NT2/D1 (cell line): ENCODE measurements around the gene CLEC3B.

Source experiments
- DNase-seq: peaks from one replicate; pipeline ENCODE4 v3.0.0-alpha.2; 2011; ENCODE audit warnings: low read depth, low spot score
- H3K27me3 ChIP-seq: 2 replicates; pipeline ENCODE4 v1.6.0; 2011; ENCODE audit warnings: mild to moderate bottlenecking; ENCODE audit not compliant: insufficient read length, insufficient read depth
- H3K36me3 ChIP-seq: 2 replicates; pipeline ENCODE4 v1.6.1; 2011; ENCODE audit warnings: mild to moderate bottlenecking, low read length, mixed read lengths; ENCODE audit not compliant: insufficient read depth, insufficient read length
- H3K4me1 ChIP-seq: 2 replicates; pipeline ENCODE4 v1.5.1; 2011; ENCODE audit not compliant: insufficient read depth, insufficient read length
- H3K4me3 ChIP-seq: 2 replicates; pipeline ENCODE4 v1.5.1; 2011; ENCODE audit warnings: low read depth; ENCODE audit not compliant: insufficient read length
- H3K9ac ChIP-seq: 2 replicates; pipeline ENCODE4 v1.6.0; 2011; ENCODE audit warnings: low read depth; ENCODE audit not compliant: insufficient read length
- H3K9me3 ChIP-seq: 2 replicates; pipeline ENCODE4 v1.5.1; 2011; ENCODE audit warnings: mild to moderate bottlenecking, low read length; ENCODE audit not compliant: insufficient read depth
- SUZ12 ChIP-seq: IDR thresholded peaks from 2 replicates; pipeline ENCODE4 v1.6.1; 2011; ENCODE audit not compliant: insufficient read length, insufficient read depth; ENCODE audit errors: extremely low read depth
- YY1 ChIP-seq: IDR thresholded peaks from 2 replicates; pipeline ENCODE4 v1.6.1; 2011; ENCODE audit not compliant: insufficient read length, insufficient read depth
- ZNF274 ChIP-seq: IDR thresholded peaks from 2 replicates; pipeline ENCODE4 v1.6.1; 2011; ENCODE audit warnings: mild to moderate bottlenecking, low read depth, low read length

CLEC3B gene

GRCh38 chr3:45003859-45004258, 22.2 kb upstream of the CLEC3B start:
- no peak overlapping the region for H3K4me3 ChIP-seq
- H3K36me3 ChIP-seq: peaks cover 86% of the 10 kb centered on the region
- no peak for DNase-seq
- no peak for TF ChIP-seq SUZ12
- TF ChIP-seq YY1: no peak
- TF ChIP-seq ZNF274: no peak
- H3K9me3 ChIP-seq: peaks cover 26% of the 10 kb centered on the region
- H3K27me3 ChIP-seq: no peaks in the 10 kb centered on the region
- no peaks in the 10 kb centered on the region for H3K4me1 ChIP-seq
- no peak overlapping the region for H3K9ac ChIP-seq

GRCh38 chr3:45007091-45007490, 19.0 kb upstream of the CLEC3B start:
- no peaks in the 10 kb centered on the region for H3K27me3 ChIP-seq
- peaks cover 75% of the 10 kb centered on the region for H3K36me3 ChIP-seq
- TF ChIP-seq ZNF274 (no peak), YY1 (no peak), SUZ12 (no peak)
- no peak overlapping the region for H3K9ac ChIP-seq
- H3K4me1 ChIP-seq: no peaks in the 10 kb centered on the region
- DNase-seq: no peak
- no peak overlapping the region for H3K4me3 ChIP-seq
- H3K9me3 ChIP-seq: peaks cover 26% of the 10 kb centered on the region

- TF ChIP-seq SUZ12: no peak
- TF ChIP-seq YY1: no peak
- TF ChIP-seq ZNF274: no peak
- Histone ChIP-seq H3K9me3 (peaks cover 21% of the 10 kb centered on the region), H3K36me3 (peaks cover 75% of the 10 kb centered on the region), H3K4me3 (no peak overlapping the region), H3K27me3 (no peaks in the 10 kb centered on the region), H3K9ac (no peak overlapping the region), H3K4me1 (no peaks in the 10 kb centered on the region)
- DNase-seq: no peak
Observed at GRCh38 chr3:45008117-45008516, 18.0 kb upstream of the CLEC3B start.

GRCh38 chr3:45009868-45010267, 16.2 kb upstream of the CLEC3B start:
- Histone ChIP-seq H3K4me3 (no peak overlapping the region), H3K36me3 (peaks cover 80% of the 10 kb centered on the region), H3K27me3 (no peaks in the 10 kb centered on the region), H3K9me3 (peaks cover 3% of the 10 kb centered on the region), H3K4me1 (no peaks in the 10 kb centered on the region), H3K9ac (no peak overlapping the region)
- TF ChIP-seq ZNF274: no peak
- TF ChIP-seq SUZ12: no peak
- no peak for TF ChIP-seq YY1
- DNase-seq: no peak

GRCh38 chr3:45010811-45011333, 15.2 kb upstream of the CLEC3B start:
- Histone ChIP-seq H3K9me3 (no peaks in the 10 kb centered on the region), H3K9ac (no peak overlapping the region), H3K4me3 (no peak overlapping the region), H3K4me1 (peaks cover 6% of the 10 kb centered on the region), H3K27me3 (no peaks in the 10 kb centered on the region), H3K36me3 (peaks cover 80% of the 10 kb centered on the region)
- no peak for DNase-seq
- no peak for TF ChIP-seq YY1
- TF ChIP-seq SUZ12: no peak

- no peak overlapping the region for H3K9ac ChIP-seq
- no peaks in the 10 kb centered on the region for H3K9me3 ChIP-seq
- peaks cover 14% of the 10 kb centered on the region for H3K4me1 ChIP-seq
- H3K4me3 ChIP-seq: no peak overlapping the region
- no peak for DNase-seq
- peaks cover 77% of the 10 kb centered on the region for H3K36me3 ChIP-seq
- TF ChIP-seq SUZ12: no peak
- no peak for TF ChIP-seq YY1
- no peak for TF ChIP-seq ZNF274
- no peaks in the 10 kb centered on the region for H3K27me3 ChIP-seq
Observed at GRCh38 chr3:45011756-45012508, 14.2 kb upstream of the CLEC3B start.

- Histone ChIP-seq H3K9ac (no peak overlapping the region), H3K4me1 (peaks cover 14% of the 10 kb centered on the region), H3K36me3 (peaks cover 71% of the 10 kb centered on the region), H3K9me3 (no peaks in the 10 kb centered on the region), H3K4me3 (no peak overlapping the region), H3K27me3 (no peaks in the 10 kb centered on the region)
- TF ChIP-seq SUZ12 (no peak), ZNF274 (no peak)
- DNase-seq: no peak
Observed at GRCh38 chr3:45012577-45012976, 13.5 kb upstream of the CLEC3B start.
